Fibroblast of peridontal ligament (primary cell): ENCODE data around the gene MDP1.
"Not testable (repeated sequence)": the region's sequence is repeated elsewhere in the genome, so short reads cannot be mapped to it uniquely, and the experiment has no call there.

Experiments used
- DNase-seq: peaks from one replicate; pipeline ENCODE4 v3.0.0-alpha.2; 2010; ENCODE audit errors: extremely low read depth

MDP1 gene

GRCh38 chr14:24250354-24250753 is 34.5 kb upstream of the MDP1 start:
- DNase-seq: no peak

GRCh38 chr14:24249230-24250021 is 33.6 kb upstream of the MDP1 start:
- DNase-seq: no peak

- DNase-seq: no peak
These were observed 31.6 kb upstream of the MDP1 start for GRCh38 chr14:24247422-24247821.

GRCh38 chr14:24246765-24247212 is 30.9 kb upstream of the MDP1 start:
- DNase-seq: peak; percentile 57

- DNase-seq: not testable (repeated sequence)
These were observed 29.5 kb upstream of the MDP1 start for GRCh38 chr14:24245350-24245749.

GRCh38 chr14:24243336-24243836 is 27.5 kb upstream of the MDP1 start:
- no peak for DNase-seq

GRCh38 chr14:24241829-24242443 is 26.1 kb upstream of the MDP1 start:
- peak; percentile 87 for DNase-seq

- DNase-seq: no peak
These were observed 24.4 kb upstream of the MDP1 start for GRCh38 chr14:24240110-24240918.

- no peak for DNase-seq
These were observed 22.7 kb upstream of the MDP1 start for GRCh38 chr14:24238527-24239037.

- no peak for DNase-seq
These were observed 22.3 kb upstream of the MDP1 start for GRCh38 chr14:24238123-24238522.

- no peak for DNase-seq
These were observed 21.6 kb upstream of the MDP1 start for GRCh38 chr14:24237463-24237955.

GRCh38 chr14:24236689-24237462 is 21.0 kb upstream of the MDP1 start:
- no peak for DNase-seq

GRCh38 chr14:24235804-24236688 is 20.2 kb upstream of the MDP1 start:
- no peak for DNase-seq

GRCh38 chr14:24234095-24235005 is 18.5 kb upstream of the MDP1 start:
- no peak for DNase-seq

- no peak for DNase-seq
These were observed 17.6 kb upstream of the MDP1 start for GRCh38 chr14:24233538-24233866.

- no peak for DNase-seq
These were observed 17.0 kb upstream of the MDP1 start, which contains the start of gene GMPR2 for GRCh38 chr14:24232645-24233537. Gene GMPR2, plus strand, starts transcription at chr14:24232929. Its CDS starts 325 bp downstream, at chr14:24233254.

GRCh38 chr14:24232121-24232644 is 16.3 kb upstream of the MDP1 start, which contains the start of gene NEDD8:
Gene NEDD8, minus strand, starts transcription at chr14:24232367. Its CDS starts 100 bp downstream, at chr14:24232267.
- DNase-seq: peak; percentile 97
